ENCODE measurements around the gene ERF.

GRCh38 chr19:42276821-42277220 lies 21.9 kb upstream of the ERF start:
- TF ChIP-seq ZNF274 (IDR thresholded peaks at IDR 0.05; ENCODE audit: low read depth, low read length), result no peak
- no peak for TF ChIP-seq YY1 (IDR thresholded peaks at IDR 0.05; ENCODE audit: insufficient read depth, insufficient read length)

All from NT2/D1 (cell line).